Measurements from ENCODE around the gene MTHFD2.

Gene MTHFD2

GRCh38 chr2:74267068-74267467 lies 68.7 kb downstream of the MTHFD2 start:
- no peak for TF ChIP-seq SIN3A (IDR thresholded peaks at IDR 0.05; ENCODE audit: borderline replicate concordance, insufficient read depth, low read length)
- TF ChIP-seq POLR2AphosphoS5 (IDR thresholded peaks at IDR 0.05; ENCODE audit: low read depth, low read length): no peak
- TF ChIP-seq REST (IDR thresholded peaks at IDR 0.05; ENCODE audit: insufficient read depth in 1 of 2, low read depth in 2 of 2, low read length in 2 of 2): no peak
- TF ChIP-seq FOXP2 (optimal IDR thresholded peaks at IDR 0.05; ENCODE audit: borderline replicate concordance, extremely low read depth, extremely low read length, insufficient read depth): no peak
- TF ChIP-seq TAF1 (IDR thresholded peaks at IDR 0.05; ENCODE audit: borderline replicate concordance, insufficient read depth, low read length): no peak
